ENCODE measurements around the gene SLC8A1. TPM values are rescaled to one million over a fixed set of nuclear protein-coding genes. Genes with fewer than 3 reads are reported as not detected.

The SLC8A1 gene
- total RNA-seq, 4 donors from 2014 or later = 22.8 to 65.5 (median 42.0) TPM

DNA sequence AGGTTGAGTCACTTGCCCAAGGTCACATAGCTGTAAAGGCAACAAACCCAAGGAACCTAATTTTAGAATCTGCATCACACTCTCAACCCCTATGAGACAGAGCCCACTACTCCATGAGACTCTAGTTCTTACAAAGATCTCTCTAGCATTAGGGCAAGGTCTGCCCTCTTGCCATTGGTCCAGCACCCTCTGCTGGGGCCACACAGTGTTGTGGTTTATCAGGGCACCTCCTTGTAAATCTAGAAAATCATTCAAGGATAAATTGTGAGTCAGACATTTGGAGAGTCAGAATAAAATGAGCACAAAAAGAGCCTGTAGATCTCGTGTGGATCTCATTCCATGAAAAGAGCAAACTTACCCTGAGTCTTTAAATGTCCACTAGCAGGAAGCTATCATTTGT, 91.2 kb downstream of the SLC8A1 start:
- no peak for DNase-seq
- H3K27me3 ChIP-seq = no peaks in the 10 kb centered on the region
- peaks cover 0 to 11% (median 0%) of the 10 kb centered on the region in 4 donors for H3K4me1 ChIP-seq
- H3K9me3 ChIP-seq = no peaks in the 10 kb centered on the region
- no peaks in the 10 kb centered on the region for H3K36me3 ChIP-seq
- in situ Hi-C loops (cut with MboI; ENCODE audit: low pct_ligation_motif_present in 1 of 4, low pct_unique_long_range_greater_than_20kb in 1 of 4, low sequenced_read_pairs in 3 of 4) = no loop called here
- peak overlapping the region; percentile 2 to 71 (median 36) for H3K27ac ChIP-seq
- 33% methylated on average over 1 of the region's 1 CpG; no CpG with 5 or more reads in 1 of the 2 donors for WGBS, 2 donors (ENCODE audit: low coverage in 1 of 2)
- intact Hi-C loops (cut with DNase I; ENCODE audit: low total_unique reads) = no loop called here
- no peak for TF ChIP-seq CTCF (IDR thresholded peaks at IDR 0.05)
- no peak for TF ChIP-seq POLR2AphosphoS5 (IDR thresholded peaks at IDR 0.05)
- no peak for TF ChIP-seq POLR2A (IDR thresholded peaks at IDR 0.05)
- no peak for TF ChIP-seq EP300 (IDR thresholded peaks at IDR 0.05; ENCODE audit: low read depth)
- no peak overlapping the region for H3K4me3 ChIP-seq

DNA sequence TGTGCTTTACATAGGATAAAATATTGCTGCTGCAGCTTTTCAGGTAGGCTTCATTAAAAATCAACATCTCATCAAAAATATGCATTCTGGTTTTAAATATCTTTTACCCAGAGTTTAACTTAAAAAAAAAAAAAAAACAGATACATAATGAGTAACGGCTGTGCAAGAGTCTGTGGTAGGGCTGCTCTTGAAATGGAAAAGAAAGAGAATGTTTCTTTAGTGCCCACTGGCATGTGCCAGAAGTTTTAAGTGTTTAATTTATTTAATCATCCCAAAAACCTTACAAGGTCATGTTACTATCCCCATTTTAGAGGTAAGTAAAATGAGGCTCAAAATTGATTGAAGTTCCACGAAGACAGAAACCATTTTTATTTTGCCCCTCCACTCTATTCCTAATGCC, 92.1 kb downstream of the SLC8A1 start:
- in situ Hi-C loops (cut with MboI; ENCODE audit: low pct_ligation_motif_present in 1 of 4, low pct_unique_long_range_greater_than_20kb in 1 of 4, low sequenced_read_pairs in 3 of 4) (no loop called here), intact Hi-C loops (cut with DNase I; ENCODE audit: low total_unique reads) (no loop called here)
- no peak overlapping the region for H3K27ac ChIP-seq
- no peaks in the 10 kb centered on the region for H3K27me3 ChIP-seq
- H3K4me3 ChIP-seq = no peak overlapping the region
- 78 to 82% methylated on average over 2 of the region's 2 CpGs for WGBS, 2 donors (ENCODE audit: low coverage in 1 of 2)
- H3K4me1 ChIP-seq = peaks cover 0 to 6% (median 0%) of the 10 kb centered on the region in 4 donors
- TF ChIP-seq EP300 (IDR thresholded peaks at IDR 0.05; ENCODE audit: low read depth) (no peak), CTCF (IDR thresholded peaks at IDR 0.05) (no peak), POLR2AphosphoS5 (IDR thresholded peaks at IDR 0.05) (no peak), POLR2A (IDR thresholded peaks at IDR 0.05) (no peak)
- no peak for DNase-seq
- no peaks in the 10 kb centered on the region for H3K36me3 ChIP-seq
- H3K9me3 ChIP-seq = no peaks in the 10 kb centered on the region

DNA sequence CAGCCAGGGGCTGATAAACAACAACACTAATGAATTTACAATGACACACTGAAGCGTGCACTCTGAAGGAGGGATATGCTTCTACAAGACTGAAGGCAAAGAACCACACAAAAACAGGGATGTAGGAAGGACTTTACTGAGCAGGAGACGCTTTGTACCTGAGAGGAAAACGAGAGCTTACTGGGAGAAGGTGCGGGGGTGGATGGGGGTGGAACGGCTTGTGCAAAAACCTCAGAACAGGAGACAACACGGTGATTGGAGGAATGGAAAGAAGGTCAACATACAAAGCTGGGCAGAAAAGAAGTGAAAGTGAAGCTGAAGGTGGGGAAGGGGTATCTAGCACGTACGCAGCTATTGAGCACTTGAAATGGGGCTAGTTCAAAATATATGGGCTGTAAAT, 93.1 kb downstream of the SLC8A1 start:
- H3K27me3 ChIP-seq = no peaks in the 10 kb centered on the region
- peaks cover 0 to 5% (median 0%) of the 10 kb centered on the region in 4 donors for H3K4me1 ChIP-seq
- 75 to 77% methylated on average over 8 of the region's 8 CpGs for WGBS, 2 donors (ENCODE audit: low coverage in 1 of 2)
- intact Hi-C loops (cut with DNase I; ENCODE audit: low total_unique reads) (no loop called here), in situ Hi-C loops (cut with MboI; ENCODE audit: low pct_ligation_motif_present in 1 of 4, low pct_unique_long_range_greater_than_20kb in 1 of 4, low sequenced_read_pairs in 3 of 4) (no loop called here)
- H3K36me3 ChIP-seq = no peaks in the 10 kb centered on the region
- no peak overlapping the region for H3K4me3 ChIP-seq
- TF ChIP-seq POLR2AphosphoS5 (IDR thresholded peaks at IDR 0.05) (no peak), EP300 (IDR thresholded peaks at IDR 0.05; ENCODE audit: low read depth) (no peak), POLR2A (IDR thresholded peaks at IDR 0.05) (no peak), CTCF (IDR thresholded peaks at IDR 0.05) (no peak)
- no peak overlapping the region for H3K27ac ChIP-seq
- no peaks in the 10 kb centered on the region for H3K9me3 ChIP-seq
- no peak for DNase-seq

DNA sequence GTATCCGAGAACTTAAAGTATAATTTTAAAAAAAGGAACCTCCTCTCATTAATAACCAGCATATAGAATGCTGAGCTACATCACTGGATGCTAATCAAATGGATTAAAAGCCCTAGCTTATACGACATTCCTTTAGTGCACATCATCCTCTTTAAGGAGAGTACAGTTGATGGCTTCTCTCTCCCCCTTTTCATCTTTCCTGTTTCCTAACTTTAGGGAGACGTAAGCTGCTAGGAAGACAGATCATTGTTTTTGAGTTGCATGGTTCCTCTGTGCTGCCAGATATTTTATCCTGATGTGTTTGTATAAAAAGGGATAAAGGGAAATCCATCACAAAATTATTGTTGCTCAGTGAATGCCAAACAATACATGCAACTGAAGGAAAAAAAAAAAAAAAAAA, 94.2 kb downstream of the SLC8A1 start:
- Histone ChIP-seq H3K36me3 (no peaks in the 10 kb centered on the region), H3K4me3 (no peak overlapping the region), H3K27ac (peak overlapping the region in 3 of 4 donors; percentile 9 to 44 (median 33)), H3K4me1 (peaks cover 0 to 4% (median 0%) of the 10 kb centered on the region in 4 donors), H3K27me3 (no peaks in the 10 kb centered on the region), H3K9me3 (no peaks in the 10 kb centered on the region)
- WGBS, 2 donors (ENCODE audit: low coverage in 1 of 2) = 70 to 94% methylated on average over 2 to 3 of the region's 3 CpGs
- DNase-seq = no peak
- in situ Hi-C loops (cut with MboI; ENCODE audit: low pct_ligation_motif_present in 1 of 4, low pct_unique_long_range_greater_than_20kb in 1 of 4, low sequenced_read_pairs in 3 of 4) = no loop called here
- TF ChIP-seq CTCF (IDR thresholded peaks at IDR 0.05) (no peak), POLR2A (IDR thresholded peaks at IDR 0.05) (no peak), EP300 (IDR thresholded peaks at IDR 0.05; ENCODE audit: low read depth) (no peak), POLR2AphosphoS5 (IDR thresholded peaks at IDR 0.05) (no peak)
- intact Hi-C loops (cut with DNase I; ENCODE audit: low total_unique reads) = no loop called here
